Measurements from ENCODE around the gene EEF1G.
A peak's percentile ranks its signal among the peaks of the same experiment; 100 is the strongest.
"Not testable (repeated sequence)": the region's sequence is repeated elsewhere in the genome, so short reads cannot be mapped to it uniquely, and the experiment has no call there.

The EEF1G gene

DNA sequence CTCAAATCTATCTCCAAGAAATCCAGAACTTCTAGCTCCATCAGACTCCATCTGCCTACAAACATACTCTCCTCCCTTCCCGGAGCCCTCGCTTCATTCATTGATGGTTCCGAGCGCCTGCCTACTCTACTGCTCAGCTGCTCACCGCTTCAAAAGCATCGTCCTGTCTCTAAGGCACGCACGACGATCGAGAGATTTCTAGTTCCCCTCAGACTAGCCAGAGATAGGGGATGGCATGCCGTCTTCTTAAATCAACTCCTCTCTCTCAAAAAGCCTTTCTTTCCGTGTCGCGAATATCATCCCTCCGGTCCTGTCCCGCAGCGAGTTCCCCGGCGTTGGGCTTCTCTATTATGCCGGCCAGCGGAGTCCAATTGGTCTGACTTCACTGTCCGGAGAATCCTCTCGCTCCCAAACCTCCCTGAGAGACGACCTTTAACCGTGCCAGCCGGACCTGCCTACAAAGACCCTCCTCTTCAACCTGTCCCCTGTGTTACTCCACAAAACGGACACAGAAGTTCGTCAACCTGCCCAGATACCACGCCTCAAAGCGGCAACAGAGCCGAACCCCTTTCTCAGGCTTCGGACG lies 592 bp downstream of the EEF1G start:
- Histone ChIP-seq H3K36me3 (ENCODE audit: insufficient read depth, low read depth, low read length) (peaks cover 72% of the 10 kb centered on the region), H3K4me1 (ENCODE audit: insufficient read depth, low read length) (peaks cover 15% of the 10 kb centered on the region; the same call in 1 of the 2 replicates), H3K27me3 (ENCODE audit: insufficient read depth, low read length) (no peaks in the 10 kb centered on the region), H3K9me3 (ENCODE audit: insufficient read depth, low read depth, low read length) (no peaks in the 10 kb centered on the region), H3K9ac (ENCODE audit: low read depth, low read length) (peak overlapping the region; percentile 99), H3K27ac (ENCODE audit: low read length) (peak overlapping the region; percentile 62), H3K4me3 (ENCODE audit: low read length) (peak overlapping the region; percentile 99)

GRCh38 chr11:62572431-62572830 lies 1.3 kb downstream of the EEF1G start:
- H3K4me3 ChIP-seq (ENCODE audit: low read length), result peak overlapping the region; percentile 99
- peaks cover 15% of the 10 kb centered on the region; the same call in 1 of the 2 replicates for H3K4me1 ChIP-seq (ENCODE audit: insufficient read depth, low read length)
- no peaks in the 10 kb centered on the region for H3K27me3 ChIP-seq (ENCODE audit: insufficient read depth, low read length)
- no peaks in the 10 kb centered on the region for H3K9me3 ChIP-seq (ENCODE audit: insufficient read depth, low read depth, low read length)
- H3K9ac ChIP-seq (ENCODE audit: low read depth, low read length), result peak overlapping the region; percentile 99
- H3K36me3 ChIP-seq (ENCODE audit: insufficient read depth, low read depth, low read length), result peaks cover 71% of the 10 kb centered on the region
- H3K27ac ChIP-seq (ENCODE audit: low read length), result no peak overlapping the region

DNA sequence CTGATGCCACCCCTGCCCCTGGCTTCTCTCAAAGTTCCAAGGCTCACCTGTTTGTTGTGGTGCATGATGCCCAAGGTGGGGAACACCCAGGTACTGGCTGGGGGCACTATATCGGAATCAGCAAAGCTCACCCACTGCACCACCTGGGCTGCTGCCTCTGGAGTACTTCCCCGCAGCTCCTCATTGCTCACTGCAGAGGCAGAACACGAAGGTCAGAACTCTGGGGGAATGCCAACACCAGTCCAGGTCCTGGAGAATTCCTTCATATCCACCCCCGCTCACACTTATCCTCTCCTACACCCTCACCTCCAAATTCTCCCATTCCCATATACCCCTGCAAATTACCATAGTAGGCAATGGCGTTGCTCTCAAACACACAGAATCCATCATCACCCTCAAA lies 2.2 kb downstream of the EEF1G start:
- Histone ChIP-seq H3K4me3 (ENCODE audit: low read length) (peak overlapping the region; percentile 99), H3K36me3 (ENCODE audit: insufficient read depth, low read depth, low read length) (peaks cover 71% of the 10 kb centered on the region), H3K9ac (ENCODE audit: low read depth, low read length) (peak overlapping the region; percentile 99; the same call in 1 of the 2 replicates)

DNA sequence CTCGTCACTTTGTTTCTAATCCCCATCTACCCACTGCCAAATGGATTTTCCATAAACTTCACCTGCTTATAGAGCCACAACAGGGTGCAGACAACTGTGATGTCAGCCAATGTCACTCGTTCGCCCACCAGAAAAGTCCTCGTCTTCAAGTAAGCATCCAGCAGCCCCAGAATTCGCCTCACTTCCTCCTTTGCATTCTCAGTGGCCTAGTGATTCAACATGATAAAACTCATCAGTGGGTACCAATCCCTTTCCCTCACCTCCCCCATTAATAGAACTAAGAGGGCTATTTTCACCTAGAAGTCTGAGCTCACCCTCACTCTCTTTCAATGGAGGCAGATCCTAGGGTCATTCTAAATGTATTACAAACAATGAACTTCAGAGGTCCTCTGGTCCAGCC lies 2.8 kb downstream of the EEF1G start:
- Histone ChIP-seq H3K4me1 (ENCODE audit: insufficient read depth, low read length) (peaks cover 15% of the 10 kb centered on the region; the same call in 1 of the 2 replicates), H3K36me3 (ENCODE audit: insufficient read depth, low read depth, low read length) (peaks cover 71% of the 10 kb centered on the region), H3K4me3 (ENCODE audit: low read length) (peak overlapping the region; percentile 99; the same call in 1 of the 2 replicates)
- H3K9me3 ChIP-seq (ENCODE audit: insufficient read depth, low read depth, low read length); H3K9ac ChIP-seq (ENCODE audit: low read depth, low read length); H3K27ac ChIP-seq (ENCODE audit: low read length); H3K27me3 ChIP-seq (ENCODE audit: insufficient read depth, low read length): not testable (repeated sequence)

More for the DNA sequence above, 2.2 kb downstream of the EEF1G start:
- not testable (repeated sequence) for H3K27me3 ChIP-seq (ENCODE audit: insufficient read depth, low read length); H3K9me3 ChIP-seq (ENCODE audit: insufficient read depth, low read depth, low read length); H3K27ac ChIP-seq (ENCODE audit: low read length)
- H3K4me1 ChIP-seq (ENCODE audit: insufficient read depth, low read length), result peaks cover 15% of the 10 kb centered on the region; the same call in 1 of the 2 replicates

GRCh38 chr11:62569611-62570010 lies 4.1 kb downstream of the EEF1G start:
- Histone ChIP-seq H3K4me3 (ENCODE audit: low read length) (no peak overlapping the region), H3K9me3 (ENCODE audit: insufficient read depth, low read depth, low read length) (no peaks in the 10 kb centered on the region), H3K27me3 (ENCODE audit: insufficient read depth, low read length) (no peaks in the 10 kb centered on the region), H3K27ac (ENCODE audit: low read length) (no peak overlapping the region), H3K4me1 (ENCODE audit: insufficient read depth, low read length) (peaks cover 11% of the 10 kb centered on the region; the same call in 1 of the 2 replicates), H3K36me3 (ENCODE audit: insufficient read depth, low read depth, low read length) (peaks cover 80% of the 10 kb centered on the region), H3K9ac (ENCODE audit: low read depth, low read length) (no peak overlapping the region)

DNA sequence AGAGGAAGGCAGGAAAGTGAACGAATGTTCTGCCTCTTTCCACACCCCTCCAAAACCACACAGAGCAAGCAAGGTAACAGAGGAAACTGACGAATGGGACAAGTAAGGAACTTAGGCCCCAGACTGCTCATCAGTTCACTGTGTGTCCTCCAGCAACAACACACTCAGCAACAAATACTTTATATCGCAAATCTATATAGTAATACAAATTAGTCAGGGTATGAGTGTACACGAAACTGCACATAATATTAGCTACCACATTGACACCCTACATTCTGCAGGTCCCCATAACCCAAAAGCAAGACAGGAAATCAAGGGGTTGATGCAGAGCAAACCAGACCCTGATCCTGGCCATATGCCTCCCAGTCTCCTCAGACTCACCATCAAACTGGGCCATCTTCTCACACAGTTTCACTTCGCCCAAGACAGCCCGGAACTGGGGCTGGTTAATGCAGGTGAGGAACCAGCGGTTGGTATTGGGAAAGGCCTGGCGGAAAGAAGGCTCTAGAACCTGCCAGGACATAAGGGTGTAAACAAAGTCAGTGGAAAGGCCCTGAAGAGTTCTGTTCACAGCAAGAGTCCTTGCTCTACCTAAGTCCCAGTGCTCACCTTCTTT lies 6.6 kb downstream of the EEF1G start:
- Histone ChIP-seq H3K36me3 (ENCODE audit: insufficient read depth, low read depth, low read length) (peaks cover 93% of the 10 kb centered on the region), H3K27ac (ENCODE audit: low read length) (no peak overlapping the region), H3K4me1 (ENCODE audit: insufficient read depth, low read length) (peaks cover 12% of the 10 kb centered on the region; the same call in 1 of the 2 replicates), H3K4me3 (ENCODE audit: low read length) (no peak overlapping the region), H3K9ac (ENCODE audit: low read depth, low read length) (no peak overlapping the region), H3K9me3 (ENCODE audit: insufficient read depth, low read depth, low read length) (no peaks in the 10 kb centered on the region), H3K27me3 (ENCODE audit: insufficient read depth, low read length) (no peaks in the 10 kb centered on the region)

GRCh38 chr11:62566247-62566646 lies 7.4 kb downstream of the EEF1G start:
- H3K4me1 ChIP-seq (ENCODE audit: insufficient read depth, low read length), result peaks cover 11% of the 10 kb centered on the region; the same call in 1 of the 2 replicates
- H3K27me3 ChIP-seq (ENCODE audit: insufficient read depth, low read length), result no peaks in the 10 kb centered on the region
- H3K4me3 ChIP-seq (ENCODE audit: low read length), result no peak overlapping the region
- H3K9ac ChIP-seq (ENCODE audit: low read depth, low read length), result no peak overlapping the region
- peaks cover 87% of the 10 kb centered on the region for H3K36me3 ChIP-seq (ENCODE audit: insufficient read depth, low read depth, low read length)
- no peaks in the 10 kb centered on the region for H3K9me3 ChIP-seq (ENCODE audit: insufficient read depth, low read depth, low read length)
- H3K27ac ChIP-seq (ENCODE audit: low read length), result no peak overlapping the region

DNA sequence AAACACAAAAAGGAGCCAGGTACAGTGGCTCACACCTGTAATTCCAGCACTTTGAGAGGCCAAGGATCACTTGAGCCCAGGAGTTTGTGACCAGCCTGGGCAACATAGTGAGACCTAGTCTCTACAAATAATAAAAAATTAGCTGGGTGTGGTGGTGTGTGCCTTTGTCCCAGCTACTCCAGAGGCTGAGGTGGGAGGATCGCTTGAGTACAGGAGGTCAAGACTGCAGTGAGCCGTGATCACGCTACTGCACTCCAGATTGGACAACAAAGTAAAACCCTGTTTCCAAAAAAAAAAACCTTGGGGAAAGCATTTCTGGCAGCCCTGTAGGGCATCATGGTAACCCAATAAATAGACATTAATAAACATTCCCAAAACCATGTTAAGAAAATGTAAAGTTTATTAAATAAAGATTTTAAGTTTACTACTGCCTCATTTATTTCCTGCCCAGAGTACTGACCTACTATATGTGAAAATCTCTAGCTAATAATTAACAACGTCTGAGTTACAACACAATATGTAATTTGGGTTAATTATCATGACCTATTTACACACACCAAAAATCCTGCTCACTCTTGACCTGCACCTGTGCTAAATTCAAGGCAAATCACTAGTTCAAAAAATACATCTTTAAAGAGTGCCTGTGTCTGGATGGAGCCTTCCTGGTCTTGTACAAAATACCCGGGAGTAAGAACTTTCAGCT lies 8.4 kb downstream of the EEF1G start:
- Histone ChIP-seq H3K27ac (ENCODE audit: low read length) (no peak overlapping the region), H3K9ac (ENCODE audit: low read depth, low read length) (no peak overlapping the region), H3K4me3 (ENCODE audit: low read length) (no peak overlapping the region), H3K36me3 (ENCODE audit: insufficient read depth, low read depth, low read length) (peaks cover 87% of the 10 kb centered on the region), H3K4me1 (ENCODE audit: insufficient read depth, low read length) (peaks cover 19% of the 10 kb centered on the region), H3K27me3 (ENCODE audit: insufficient read depth, low read length) (no peaks in the 10 kb centered on the region), H3K9me3 (ENCODE audit: insufficient read depth, low read depth, low read length) (no peaks in the 10 kb centered on the region)

DNA sequence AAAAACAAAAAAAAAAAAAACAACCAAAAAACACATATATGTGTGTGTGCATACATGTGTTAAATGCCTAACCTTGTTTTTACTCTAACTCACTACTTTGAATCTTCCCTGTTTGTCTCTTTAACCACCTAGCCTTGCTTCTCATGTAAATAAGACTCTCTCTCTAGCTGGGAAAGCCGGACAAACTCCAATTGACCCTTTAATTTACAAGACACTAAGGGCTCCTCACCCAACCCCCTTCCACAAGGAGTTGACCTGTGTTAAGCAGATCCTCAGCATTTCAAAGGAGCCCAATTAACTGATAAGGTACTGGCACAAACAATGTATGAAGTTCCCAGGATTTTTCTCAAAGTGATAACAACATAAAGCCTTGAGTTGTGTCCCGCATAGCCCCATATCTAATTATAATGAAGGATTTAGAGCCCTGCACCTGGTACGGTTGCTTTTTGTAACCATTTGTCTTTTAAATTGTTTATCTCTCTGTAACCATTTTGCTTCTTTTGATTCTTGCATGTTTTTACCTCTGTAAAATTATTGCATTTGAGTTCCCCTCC lies 11.9 kb downstream of the EEF1G start:
- not testable (repeated sequence) for H3K9ac ChIP-seq (ENCODE audit: low read depth, low read length); H3K27me3 ChIP-seq (ENCODE audit: insufficient read depth, low read length); H3K9me3 ChIP-seq (ENCODE audit: insufficient read depth, low read depth, low read length); H3K27ac ChIP-seq (ENCODE audit: low read length)
- Histone ChIP-seq H3K36me3 (ENCODE audit: insufficient read depth, low read depth, low read length) (peaks cover 89% of the 10 kb centered on the region), H3K4me3 (ENCODE audit: low read length) (peak overlapping the region; percentile 36; the same call in 1 of the 2 replicates), H3K4me1 (ENCODE audit: insufficient read depth, low read length) (peaks cover 34% of the 10 kb centered on the region)

- Histone ChIP-seq H3K36me3 (ENCODE audit: insufficient read depth, low read depth, low read length) (peaks cover 79% of the 10 kb centered on the region), H3K27ac (ENCODE audit: low read length) (peak overlapping the region; percentile 36), H3K9ac (ENCODE audit: low read depth, low read length) (peak overlapping the region; percentile 56; the same call in 1 of the 2 replicates), H3K9me3 (ENCODE audit: insufficient read depth, low read depth, low read length) (no peaks in the 10 kb centered on the region), H3K4me1 (ENCODE audit: insufficient read depth, low read length) (peaks cover 44% of the 10 kb centered on the region), H3K4me3 (ENCODE audit: low read length) (peak overlapping the region; percentile 40), H3K27me3 (ENCODE audit: insufficient read depth, low read length) (no peaks in the 10 kb centered on the region)
Observed at GRCh38 chr11:62560566-62561103, 13.1 kb downstream of the EEF1G start.

DNA sequence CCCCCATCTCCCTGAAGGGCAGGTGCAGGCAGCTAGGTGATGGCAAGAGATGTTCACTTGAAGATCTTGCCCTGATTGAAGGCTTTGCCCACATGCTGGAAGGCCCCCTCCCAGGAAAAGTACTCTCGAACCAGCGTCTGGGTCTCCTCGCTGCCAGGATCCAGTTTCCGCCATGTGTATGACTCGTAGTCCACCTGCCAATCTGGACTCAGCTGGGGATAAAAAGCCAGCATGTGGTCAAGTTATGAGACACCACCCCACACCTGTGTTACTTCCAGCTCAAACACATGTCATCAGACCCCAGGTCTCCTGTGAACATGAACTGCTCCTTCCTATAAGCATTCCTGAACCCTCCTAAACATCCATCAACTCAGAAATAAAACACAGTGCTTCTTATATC lies 14.1 kb downstream of the EEF1G start:
- not testable (repeated sequence) for H3K9me3 ChIP-seq (ENCODE audit: insufficient read depth, low read depth, low read length); H3K4me3 ChIP-seq (ENCODE audit: low read length); H3K9ac ChIP-seq (ENCODE audit: low read depth, low read length); H3K27me3 ChIP-seq (ENCODE audit: insufficient read depth, low read length); H3K27ac ChIP-seq (ENCODE audit: low read length)
- H3K4me1 ChIP-seq (ENCODE audit: insufficient read depth, low read length), result peaks cover 44% of the 10 kb centered on the region
- peaks cover 70% of the 10 kb centered on the region for H3K36me3 ChIP-seq (ENCODE audit: insufficient read depth, low read depth, low read length)
